Stimulated activated naive CD4-positive, alpha-beta T cell (primary cell): Measurements from ENCODE around the gene CNGA1.
"Not testable (repeated sequence)": the region's sequence is repeated elsewhere in the genome, so short reads cannot be mapped to it uniquely, and the experiment has no call there.

Experiments used
- DNase-seq, 6 experiments: peaks; one replicate each; lab custom pipeline; 2025; lab: John Stamatoyannopoulos, UW

The CNGA1 gene

DNA sequence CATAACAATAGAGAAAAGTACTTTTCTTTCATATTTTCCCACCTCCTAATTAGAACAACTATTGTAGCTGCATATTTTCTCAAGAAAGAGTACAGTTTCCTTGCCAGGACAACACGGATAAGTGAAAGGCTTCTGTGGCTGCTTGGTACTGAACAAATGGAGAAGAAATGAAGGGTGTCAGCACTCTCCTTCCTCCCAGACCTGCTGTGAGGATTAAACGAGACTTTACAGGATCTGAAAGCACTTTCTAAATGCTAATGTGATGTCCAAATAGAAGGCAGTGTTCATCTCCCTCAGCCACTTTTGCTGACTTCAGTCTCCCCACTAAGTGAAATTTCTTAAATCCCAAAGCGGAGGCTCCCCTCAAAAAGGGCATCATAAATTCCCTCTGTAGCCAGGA is 14.0 kb upstream of the CNGA1 start:
- DNase-seq: no peak

DNA sequence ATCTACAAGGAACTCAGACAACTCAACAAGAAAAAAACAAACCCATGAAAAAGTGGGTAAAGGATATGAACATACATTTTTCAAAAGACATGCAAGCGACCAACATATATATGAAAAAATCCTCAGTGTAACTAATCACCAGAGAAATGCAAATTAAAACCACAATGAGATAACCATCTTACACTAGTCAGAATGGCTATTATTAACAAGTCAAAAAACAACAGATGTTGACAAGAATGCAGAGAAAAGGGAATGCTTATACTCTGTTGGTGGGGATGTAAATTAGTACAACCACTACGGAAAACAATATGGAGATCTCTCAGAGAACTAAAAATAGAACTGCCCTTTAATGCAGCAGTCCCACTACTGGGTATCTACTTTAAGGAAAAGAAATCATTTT is 12.2 kb upstream of the CNGA1 start:
- no peak for DNase-seq

DNA sequence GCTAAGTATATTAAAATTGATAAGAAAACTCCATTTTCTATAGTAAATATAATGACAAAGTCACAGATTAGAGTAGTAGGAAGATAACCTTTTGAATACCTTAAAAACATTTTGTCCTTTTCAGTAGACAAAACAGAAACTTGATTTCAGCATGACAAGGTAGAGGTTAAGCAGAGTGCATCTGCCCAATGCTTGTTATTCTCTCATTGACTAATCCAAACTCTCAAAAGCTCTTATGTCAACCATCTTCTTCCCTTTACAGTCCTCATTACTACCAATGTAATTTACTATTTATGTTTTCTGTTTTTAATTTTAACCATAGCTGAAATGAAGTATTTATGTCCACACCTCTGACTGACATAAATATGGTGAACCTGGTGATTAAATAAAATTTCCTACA is 11.2 kb upstream of the CNGA1 start:
- no peak for DNase-seq

DNA sequence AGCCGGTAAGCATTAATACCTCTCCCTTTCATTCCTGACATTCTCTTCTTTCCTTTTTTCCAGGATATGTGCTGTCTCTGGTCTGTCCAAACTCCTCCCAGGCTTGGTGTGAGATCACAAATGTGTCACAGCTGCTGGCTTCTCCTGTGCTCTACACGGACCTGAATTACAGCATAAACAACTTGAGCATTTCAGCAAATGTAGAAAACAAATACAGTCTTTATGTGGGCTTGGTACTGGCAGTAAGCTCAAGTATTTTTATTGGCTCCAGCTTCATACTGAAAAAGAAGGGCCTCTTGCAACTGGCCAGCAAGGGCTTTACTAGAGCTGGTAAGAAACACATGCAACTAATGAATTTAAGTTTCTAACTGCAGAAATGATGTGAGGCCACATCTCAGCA is 8.5 kb upstream of the CNGA1 start:
- DNase-seq: no peak

DNA sequence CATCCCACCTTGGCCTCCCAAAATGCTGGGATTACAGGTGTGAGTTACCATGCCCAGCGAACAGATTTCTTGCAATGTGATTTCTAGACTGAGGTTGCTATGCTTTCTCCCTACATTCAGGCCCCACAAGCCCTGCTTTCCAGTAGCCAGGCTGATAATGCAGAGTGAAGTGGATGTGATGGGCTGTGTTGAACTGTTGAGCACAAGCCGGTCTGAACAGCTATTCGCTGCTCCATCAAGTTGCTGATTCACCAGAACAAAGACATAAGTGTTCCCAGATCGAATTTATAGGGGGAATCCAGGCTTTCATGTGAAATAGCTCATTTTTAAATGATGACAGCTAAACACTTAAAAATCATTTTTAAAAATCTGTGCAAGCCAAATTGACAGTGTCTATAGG is 8.0 kb upstream of the CNGA1 start:
- DNase-seq: no peak

- DNase-seq: no peak
Observed at GRCh38 chr4:48022192-48022799, 5.8 kb upstream of the CNGA1 start.

- DNase-seq: no peak
Observed at GRCh38 chr4:48021100-48021499, 4.6 kb upstream of the CNGA1 start.

DNA sequence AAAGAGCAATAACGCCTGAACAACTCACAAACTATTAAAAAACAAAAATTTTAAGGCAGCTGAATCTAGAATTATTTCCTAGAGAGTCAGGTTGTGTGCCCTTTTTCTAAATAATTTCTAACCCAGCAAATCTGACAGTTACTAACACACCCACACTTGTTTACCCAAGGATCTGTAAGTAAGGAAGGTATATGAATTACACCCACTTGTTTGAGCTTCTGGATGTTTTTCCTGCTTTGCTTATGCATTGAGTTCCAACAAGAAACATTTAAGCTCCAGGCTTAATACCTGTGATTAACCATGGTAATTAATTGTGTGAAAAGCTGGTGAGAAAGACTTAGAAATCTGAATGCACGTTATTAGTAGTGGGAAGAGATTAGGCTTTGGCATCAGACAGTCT is 1.6 kb upstream of the CNGA1 start:
- DNase-seq: no peak

GRCh38 chr4:48017108-48017571 is 659 bp upstream of the CNGA1 start:
- peak in 3 of 6 experiments; percentile 7 to 23 (median 20) for DNase-seq

GRCh38 chr4:48015678-48016077 is 803 bp downstream of the CNGA1 start:
- no peak for DNase-seq

- DNase-seq: no peak
Observed at GRCh38 chr4:48015216-48015615, 1.3 kb downstream of the CNGA1 start.

DNA sequence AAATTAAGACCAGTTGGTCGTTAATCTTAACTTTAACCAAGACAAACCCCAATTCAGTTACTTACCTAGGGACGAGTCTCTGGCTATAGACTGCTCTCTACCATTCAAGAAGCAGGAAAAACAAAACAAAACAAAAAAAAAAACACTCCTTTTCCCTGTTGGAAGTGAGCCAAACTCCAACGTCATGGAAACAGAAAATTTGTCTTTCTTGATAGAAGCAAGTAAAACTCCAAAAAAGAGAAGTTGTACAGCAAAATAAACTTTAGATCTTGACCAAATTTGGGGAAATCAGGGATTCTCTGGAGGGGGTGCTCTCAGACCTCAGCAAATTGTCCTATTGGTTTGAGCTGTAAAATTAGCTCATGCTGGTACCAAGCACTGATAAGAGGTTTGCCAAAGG is 3.7 kb downstream of the CNGA1 start:
- DNase-seq: no peak

DNA sequence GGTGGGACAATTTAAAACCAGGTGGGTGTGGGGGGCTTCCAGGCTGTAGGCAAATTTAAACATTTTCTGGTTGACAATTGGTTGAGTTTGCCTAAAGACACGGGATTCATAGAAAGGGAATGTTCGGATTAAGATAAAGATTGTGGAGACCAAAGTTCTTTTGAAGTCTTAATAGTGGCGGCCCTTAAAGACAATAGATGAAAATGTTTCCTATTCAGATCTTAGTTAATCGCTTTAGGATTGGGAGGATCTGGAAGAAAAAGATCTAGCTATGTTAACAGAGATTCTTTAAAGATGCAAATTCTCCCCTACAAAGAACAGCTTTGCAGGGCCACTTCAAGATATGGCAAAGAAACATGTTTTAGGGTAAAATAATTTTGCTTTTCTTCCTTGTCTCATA is 4.8 kb downstream of the CNGA1 start:
- no peak for DNase-seq

DNA sequence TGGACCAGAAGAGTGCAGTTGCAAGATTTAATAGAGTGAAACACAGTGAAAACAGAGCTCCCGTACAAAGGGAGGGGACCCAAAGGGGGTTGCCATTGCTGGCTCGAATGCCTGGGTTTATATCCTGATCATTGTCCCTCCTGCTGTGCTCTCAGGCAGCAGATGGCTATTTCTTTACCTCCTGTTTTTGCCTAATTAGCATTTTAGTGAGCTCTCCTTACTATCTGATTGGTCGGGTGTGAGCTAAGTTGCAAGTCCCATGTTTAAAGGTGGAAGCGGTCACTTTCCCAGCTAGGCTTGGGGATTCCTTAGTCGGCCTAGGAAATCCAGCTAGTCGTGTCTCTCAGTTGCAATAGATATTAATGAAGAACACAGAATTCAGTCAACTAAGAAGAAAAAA is 5.6 kb downstream of the CNGA1 start:
- DNase-seq: not testable (repeated sequence)

GRCh38 chr4:48008021-48008596 is 8.4 kb downstream of the CNGA1 start:
- no peak for DNase-seq

GRCh38 chr4:48005781-48006180 is 10.7 kb downstream of the CNGA1 start:
- DNase-seq: no peak

DNA sequence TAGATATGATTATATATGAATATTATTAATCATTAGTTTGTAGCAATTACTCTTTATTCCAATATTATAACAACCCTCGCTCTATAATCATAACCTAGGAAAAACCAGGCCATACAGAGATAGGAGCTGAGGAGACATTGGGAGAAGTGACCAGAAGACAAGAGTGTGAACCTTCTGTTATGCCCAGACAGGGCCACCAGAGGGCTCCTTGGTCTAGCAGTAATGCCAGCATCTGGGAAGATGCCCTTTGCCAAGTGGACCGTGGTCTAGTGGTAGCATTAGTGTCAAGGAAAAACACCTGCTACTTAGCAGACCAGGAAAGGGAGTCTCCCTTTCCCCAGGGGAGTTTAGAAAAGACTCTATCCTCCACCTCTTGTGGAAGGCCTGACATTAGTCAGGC is 12.9 kb downstream of the CNGA1 start:
- DNase-seq: peak in 1 of 6 experiments; percentile 4

GRCh38 chr4:48002267-48002666 is 14.2 kb downstream of the CNGA1 start:
- DNase-seq: no peak

- no peak for DNase-seq
Observed at GRCh38 chr4:47996021-47996420, 20.5 kb downstream of the CNGA1 start.

GRCh38 chr4:47992475-47992874 is 24.0 kb downstream of the CNGA1 start:
- not testable (repeated sequence) for DNase-seq

DNA sequence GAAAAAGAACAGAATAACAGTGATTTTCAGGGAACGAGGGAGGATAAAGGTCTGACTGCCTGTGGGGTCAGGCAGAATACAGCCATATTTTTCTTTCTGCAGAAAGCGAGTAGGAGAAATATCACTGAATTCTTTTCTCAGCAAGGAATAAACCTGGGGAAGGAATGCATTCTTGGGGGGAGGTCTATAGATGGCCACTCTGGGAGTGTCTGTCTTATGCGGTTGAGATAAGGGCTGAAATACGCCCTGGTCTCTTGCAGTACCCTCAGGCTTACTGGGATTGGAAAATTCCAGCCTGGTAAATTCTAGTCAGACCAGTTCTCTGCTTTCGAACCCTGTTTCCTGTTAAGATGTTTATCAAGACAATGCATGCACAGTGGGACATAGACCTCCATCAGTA is 26.3 kb downstream of the CNGA1 start:
- DNase-seq: no peak

- DNase-seq: no peak
Observed at GRCh38 chr4:47974566-47974965, 41.9 kb downstream of the CNGA1 start.

DNA sequence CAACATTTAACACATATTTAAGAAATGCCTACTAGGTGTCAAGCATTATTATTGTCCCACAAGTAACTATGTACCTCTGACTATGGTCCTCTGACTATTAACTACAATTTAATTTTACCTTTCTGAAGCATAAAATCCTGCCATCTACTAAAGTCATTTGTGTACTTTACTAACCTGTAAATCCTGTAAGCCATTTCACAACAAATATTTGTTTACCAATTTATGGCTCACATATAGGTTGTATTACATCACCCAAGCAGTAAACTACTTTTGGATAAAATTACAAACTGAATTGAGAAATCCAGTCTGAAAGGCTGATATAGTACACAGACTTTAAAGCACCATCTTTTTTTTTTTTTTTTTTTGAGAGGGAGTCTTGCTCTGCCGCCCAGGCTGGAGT is 43.8 kb downstream of the CNGA1 start:
- DNase-seq: no peak

DNA sequence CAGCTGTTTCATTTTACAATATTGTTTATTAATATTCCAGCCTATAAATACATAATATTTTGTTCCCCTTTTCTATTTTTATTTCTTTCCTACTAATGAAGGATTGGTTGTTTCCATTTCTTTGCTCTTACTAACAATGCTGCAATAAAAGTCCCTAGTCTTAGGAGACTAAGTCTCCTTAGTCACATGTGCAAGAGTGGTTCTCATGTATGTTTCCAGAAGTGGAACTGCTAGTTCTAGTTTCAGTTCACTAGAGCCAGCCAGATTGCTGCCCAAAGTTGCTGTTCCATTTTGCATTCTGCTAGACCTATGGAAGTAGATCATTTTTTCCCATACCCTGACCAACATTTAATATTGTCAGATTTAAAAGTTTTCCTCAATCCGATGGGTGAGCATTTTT is 44.3 kb downstream of the CNGA1 start:
- DNase-seq: no peak
